Mononuclear cell (primary cell): ENCODE measurements around the gene GOLGA6L6. TPM values are rescaled to one million over a fixed set of nuclear protein-coding genes. Genes with fewer than 3 reads are reported as not detected.
"Not testable (repeated sequence)": the region's sequence is repeated elsewhere in the genome, so short reads cannot be mapped to it uniquely, and the experiment has no call there.

ENCODE experiments used
- H3K27me3 ChIP-seq: 2 replicates; pipeline ENCODE4 v1.6.0; 2011; ENCODE audit warnings: low read length, control low read depth; ENCODE audit not compliant: insufficient read depth
- H3K4me1 ChIP-seq: 2 replicates; pipeline ENCODE4 v1.5.1; 2011; ENCODE audit warnings: mild to moderate bottlenecking, low read length, control low read depth; ENCODE audit not compliant: insufficient read depth
- H3K4me3 ChIP-seq: 2 replicates; pipeline ENCODE4 v1.5.1; 2011; ENCODE audit warnings: mild to moderate bottlenecking, low read length, moderate library complexity
- H3K9me3 ChIP-seq: 2 replicates; pipeline ENCODE4 v1.5.1; 2011; ENCODE audit warnings: low read depth, mild to moderate bottlenecking, control low read depth, low read length
- total RNA-seq: library from RNA; depleted of rRNA; stranded (reverse); fragments of >200 nt; gene quantifications from one replicate; pipeline ENCODE4 v1.2.3, GENCODE V29; 2012

GOLGA6L6 gene, protein sequence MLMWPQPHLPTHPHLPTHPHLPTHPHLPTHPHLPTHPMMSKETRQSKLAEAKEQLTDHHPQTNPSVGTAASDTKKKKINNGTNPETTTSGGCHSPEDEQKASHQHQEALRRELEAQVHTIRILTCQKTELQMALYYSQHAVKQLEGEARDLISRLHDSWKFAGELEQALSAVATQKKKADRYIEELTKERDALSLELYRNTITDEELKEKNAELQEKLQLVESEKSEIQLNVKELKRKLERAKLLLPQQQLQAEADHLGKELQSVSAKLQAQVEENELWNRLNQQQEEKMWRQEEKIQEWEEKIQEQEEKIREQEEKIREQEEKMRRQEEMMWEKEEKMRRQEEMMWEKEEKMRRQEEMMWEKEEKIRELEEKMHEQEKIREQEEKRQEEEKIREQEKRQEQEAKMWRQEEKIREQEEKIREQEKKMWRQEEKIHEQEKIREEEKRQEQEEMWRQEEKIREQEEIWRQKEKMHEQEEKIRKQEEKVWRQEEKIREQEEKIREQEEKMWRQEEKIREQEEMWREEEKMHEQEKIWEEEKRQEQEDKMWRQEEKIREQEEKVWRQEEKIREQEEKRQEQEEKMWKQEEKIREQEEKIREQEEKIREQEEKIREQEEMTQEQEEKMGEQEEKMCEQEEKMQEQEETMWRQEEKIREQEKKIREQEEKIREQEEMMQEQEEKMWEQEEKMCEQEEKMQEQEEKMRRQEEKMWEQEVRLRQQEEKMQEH
- total RNA-seq, result 0.10 TPM

DNA sequence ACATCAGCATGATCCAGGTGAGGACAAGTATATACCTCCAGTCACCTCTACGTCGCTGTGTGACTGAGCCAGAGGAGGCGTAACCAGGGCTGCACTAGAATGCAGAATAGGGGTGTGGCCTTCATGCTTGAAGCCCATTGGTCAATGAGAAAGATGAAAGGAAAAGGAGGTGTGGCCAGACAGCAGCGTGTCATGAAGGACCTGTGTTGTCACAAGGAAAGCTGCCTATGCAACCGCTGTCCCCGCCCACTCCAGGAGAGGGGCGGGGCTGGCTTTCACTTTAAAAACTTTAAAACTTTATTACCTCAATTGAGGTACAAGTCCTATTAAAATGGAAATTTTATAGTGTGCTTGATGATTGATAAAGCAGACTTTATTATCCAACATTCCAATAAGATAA, at the start of gene GOLGA6L6:
TSS of gene GOLGA6L6 (minus strand) at position 101 of the 400 bp plus-strand sequence. CDS start at position 10, 91 bp downstream.
- H3K27me3 ChIP-seq, H3K9me3 ChIP-seq, H3K4me1 ChIP-seq, H3K4me3 ChIP-seq: not testable (repeated sequence)

DNA sequence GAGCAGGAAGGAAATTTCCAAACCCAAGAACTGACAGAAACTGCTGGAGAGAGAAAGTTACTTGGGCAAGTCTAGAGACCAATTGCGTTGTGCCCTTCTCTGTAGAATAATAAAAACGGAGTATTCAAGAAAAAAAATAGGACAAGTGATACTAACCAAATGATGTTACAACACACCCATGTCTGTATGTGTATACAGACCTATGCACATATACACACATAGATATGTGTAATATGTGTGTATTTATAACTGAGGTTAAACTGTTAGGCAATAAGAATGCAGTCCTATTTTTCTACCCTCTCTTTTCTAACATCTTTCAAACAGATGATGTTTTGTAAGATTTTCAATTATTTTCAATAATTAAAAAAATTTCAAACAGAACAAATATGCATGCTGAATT, 48.5 kb upstream of the GOLGA6L6 start:
- not testable (repeated sequence) for H3K4me1 ChIP-seq, H3K4me3 ChIP-seq, H3K9me3 ChIP-seq, H3K27me3 ChIP-seq

DNA sequence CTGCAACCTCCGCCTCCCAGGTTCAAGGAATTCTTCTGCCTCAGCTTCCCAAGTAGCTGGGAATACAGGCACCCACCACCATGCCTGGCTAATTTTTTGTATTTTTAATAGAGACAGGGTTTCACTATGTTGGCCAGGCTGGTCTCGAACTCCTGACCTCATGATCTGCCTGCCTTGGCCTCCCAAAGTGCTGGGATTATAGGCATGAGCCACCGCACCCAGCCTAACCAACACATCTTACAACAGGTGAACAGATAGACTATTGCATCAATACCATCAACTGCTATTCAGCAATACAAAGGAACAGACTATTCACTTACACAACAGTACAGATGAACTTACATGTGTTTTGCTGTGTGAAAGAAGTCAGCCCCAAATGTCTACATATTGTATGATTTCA, 45.2 kb upstream of the GOLGA6L6 start:
- not testable (repeated sequence) for H3K4me1 ChIP-seq, H3K4me3 ChIP-seq, H3K27me3 ChIP-seq, H3K9me3 ChIP-seq

GRCh38 chr15:20582726-20583115, 41.1 kb upstream of the GOLGA6L6 start:
- H3K9me3 ChIP-seq, H3K4me3 ChIP-seq, H3K4me1 ChIP-seq, H3K27me3 ChIP-seq: not testable (repeated sequence)

GRCh38 chr15:20582109-20582725, 40.6 kb upstream of the GOLGA6L6 start:
- not testable (repeated sequence) for H3K9me3 ChIP-seq, H3K4me1 ChIP-seq, H3K27me3 ChIP-seq, H3K4me3 ChIP-seq

DNA sequence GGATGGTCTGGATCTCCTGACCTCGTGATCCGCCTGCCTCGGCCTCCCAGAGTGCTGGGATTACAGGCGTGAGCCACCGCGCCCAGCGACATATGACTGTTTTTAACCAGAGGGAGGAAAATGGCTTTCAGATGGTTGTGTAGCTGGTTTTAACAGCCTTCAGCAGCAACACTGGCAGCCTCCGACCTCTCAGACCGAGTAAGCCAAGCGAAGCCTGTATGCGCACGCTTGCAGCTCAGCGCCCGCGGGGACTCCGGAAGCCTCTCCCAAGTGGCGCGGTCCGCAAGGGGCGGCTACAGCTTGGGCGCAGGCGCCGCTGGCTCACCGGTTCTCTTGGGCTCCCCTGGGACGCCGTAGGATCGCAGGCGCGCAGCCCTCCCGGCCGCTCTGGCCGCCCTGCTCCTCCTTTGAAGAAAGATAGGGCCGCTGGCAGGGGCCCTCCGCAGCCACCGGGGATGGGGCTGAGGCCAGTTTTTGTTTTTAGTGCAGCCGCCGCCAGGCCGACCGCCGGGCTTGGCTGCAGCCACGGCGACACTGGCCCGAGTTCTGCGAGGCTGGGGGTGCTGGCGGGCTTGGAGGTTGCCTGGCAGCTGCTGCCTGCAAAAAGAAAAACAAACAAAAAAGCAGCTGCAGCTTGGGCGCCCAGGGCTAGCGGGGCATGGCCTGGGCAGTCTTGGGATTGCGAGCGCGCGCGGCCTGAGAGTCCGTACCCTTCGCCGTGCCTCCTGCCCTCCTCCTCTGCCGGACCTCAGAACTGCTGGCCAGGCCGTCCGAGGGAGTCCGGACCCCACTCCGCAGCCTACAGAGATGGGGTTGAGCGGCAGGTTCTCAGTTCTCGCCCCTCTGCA, 39.9 kb upstream of the GOLGA6L6 start:
- not testable (repeated sequence) for H3K4me3 ChIP-seq, H3K4me1 ChIP-seq, H3K9me3 ChIP-seq, H3K27me3 ChIP-seq

GRCh38 chr15:20579662-20580061, 38.1 kb upstream of the GOLGA6L6 start:
- H3K9me3 ChIP-seq, H3K27me3 ChIP-seq, H3K4me1 ChIP-seq, H3K4me3 ChIP-seq: not testable (repeated sequence)

GRCh38 chr15:20551289-20551688, 9.7 kb upstream of the GOLGA6L6 start:
- H3K27me3 ChIP-seq, H3K4me1 ChIP-seq, H3K4me3 ChIP-seq, H3K9me3 ChIP-seq: not testable (repeated sequence)

- not testable (repeated sequence) for H3K27me3 ChIP-seq, H3K4me3 ChIP-seq, H3K9me3 ChIP-seq, H3K4me1 ChIP-seq
These were observed 35.5 kb downstream of the GOLGA6L6 start for GRCh38 chr15:20505926-20506658.

DNA sequence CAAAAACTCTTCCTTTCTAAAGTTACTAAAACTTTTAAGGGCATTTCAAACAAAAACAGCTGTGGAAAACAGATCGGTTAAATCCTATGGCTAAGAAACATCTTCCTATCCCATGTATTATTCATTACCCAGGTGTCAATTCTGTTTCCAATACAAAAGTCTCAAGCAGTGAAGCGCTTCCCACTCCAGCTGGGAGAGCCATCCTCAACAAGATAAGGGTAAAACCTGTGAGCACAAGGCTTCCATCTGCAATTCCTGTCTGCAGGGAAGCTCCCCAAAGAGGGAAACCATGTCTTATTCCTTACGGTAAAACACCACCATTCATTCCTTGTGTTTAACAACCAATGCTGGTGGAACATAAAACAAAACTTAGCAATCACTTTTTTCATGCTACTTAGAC, 38.8 kb downstream of the GOLGA6L6 start:
- H3K4me1 ChIP-seq, H3K4me3 ChIP-seq, H3K9me3 ChIP-seq, H3K27me3 ChIP-seq: not testable (repeated sequence)

- H3K4me1 ChIP-seq, H3K4me3 ChIP-seq, H3K27me3 ChIP-seq, H3K9me3 ChIP-seq: not testable (repeated sequence)
These were observed 39.9 kb downstream of the GOLGA6L6 start for GRCh38 chr15:20501512-20502222.

DNA sequence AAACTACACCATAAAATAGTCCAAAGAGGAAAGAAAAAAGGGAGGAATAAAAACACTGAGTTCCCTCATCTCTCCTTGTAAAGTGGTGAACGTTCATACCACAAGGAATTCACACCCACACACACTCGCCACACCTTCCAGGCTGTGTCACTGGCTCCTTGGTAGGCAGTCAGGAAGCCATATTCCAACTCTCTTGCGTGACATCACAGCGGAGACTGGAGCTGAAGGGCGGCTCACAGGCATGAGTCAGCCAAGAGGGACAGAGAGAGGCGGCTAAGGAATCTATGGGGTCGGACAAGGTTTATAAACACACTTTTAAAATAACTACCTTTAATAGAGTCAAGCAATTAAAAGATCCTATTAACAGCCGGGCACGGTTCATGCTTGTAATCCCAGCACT, 43.8 kb downstream of the GOLGA6L6 start:
- not testable (repeated sequence) for H3K4me1 ChIP-seq, H3K9me3 ChIP-seq, H3K27me3 ChIP-seq, H3K4me3 ChIP-seq

GRCh38 chr15:20493035-20493434, 48.6 kb downstream of the GOLGA6L6 start:
- H3K9me3 ChIP-seq, H3K4me3 ChIP-seq, H3K27me3 ChIP-seq, H3K4me1 ChIP-seq: not testable (repeated sequence)

DNA sequence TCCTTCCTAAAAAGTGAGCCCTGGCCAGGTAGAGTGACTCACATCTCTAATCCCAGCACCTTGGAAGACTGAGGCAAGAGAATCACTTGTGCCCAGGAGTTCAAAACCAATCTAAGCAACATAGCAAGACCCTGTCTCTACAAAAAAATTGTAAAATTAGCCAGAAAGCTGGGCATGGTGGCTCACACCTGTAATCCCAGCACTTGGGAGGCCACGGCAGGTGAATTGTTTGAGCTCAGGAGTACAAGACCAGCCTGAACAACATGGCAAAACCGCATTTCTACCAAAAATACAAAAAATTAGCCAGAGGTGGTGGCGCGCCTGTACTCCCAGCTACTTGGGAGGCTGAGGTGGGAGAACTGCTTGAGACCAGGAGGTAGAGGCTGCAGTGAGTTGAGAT, 49.0 kb downstream of the GOLGA6L6 start:
- H3K4me3 ChIP-seq, H3K27me3 ChIP-seq, H3K9me3 ChIP-seq, H3K4me1 ChIP-seq: not testable (repeated sequence)
